T1000 (cell line): ENCODE results near the gene PHKB.

Experiments used
- DNase-seq: peaks from one replicate; lab custom pipeline; 2025; ENCODE audit warnings: mixed read lengths; lab: John Stamatoyannopoulos, UW

PHKB gene

DNA sequence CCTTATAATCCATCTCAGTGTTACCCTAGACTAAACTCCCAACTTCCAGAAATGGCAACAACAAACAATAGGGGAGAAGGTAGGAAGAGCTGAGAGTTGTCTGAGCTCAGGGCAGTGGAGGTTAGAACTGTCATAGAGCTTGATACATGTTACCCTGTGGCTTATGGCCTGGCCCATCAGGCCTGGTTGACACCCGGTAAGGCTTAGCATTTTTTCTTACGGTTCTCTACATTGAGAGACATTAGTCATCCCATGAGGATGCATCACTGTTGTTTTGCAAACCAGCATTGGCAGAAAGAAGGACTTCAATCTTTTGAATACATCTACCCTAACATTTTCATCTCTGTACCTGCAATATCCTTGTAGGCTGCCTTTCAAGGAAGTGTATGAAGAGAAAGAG lies 226.6 kb downstream of the PHKB start:
- DNase-seq, result no peak

DNA sequence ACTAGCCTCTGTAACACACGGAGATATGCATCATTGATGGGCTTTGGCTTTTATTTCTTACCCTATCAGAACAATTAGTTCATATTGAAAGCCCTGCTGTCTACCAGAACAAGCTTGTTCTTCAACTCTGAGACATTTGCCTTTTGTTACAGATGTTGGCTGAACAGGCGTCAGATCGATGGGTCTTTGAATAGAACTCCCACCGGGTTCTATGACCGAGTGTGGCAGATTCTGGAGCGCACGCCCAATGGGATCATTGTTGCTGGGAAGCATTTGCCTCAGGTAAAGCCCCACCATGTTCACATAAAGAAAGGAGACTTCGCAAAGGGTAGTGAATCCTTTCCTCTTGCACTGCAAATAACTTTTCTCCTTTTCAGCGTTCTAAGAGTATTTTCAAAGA lies 232.1 kb downstream of the PHKB start:
- DNase-seq, result no peak

DNA sequence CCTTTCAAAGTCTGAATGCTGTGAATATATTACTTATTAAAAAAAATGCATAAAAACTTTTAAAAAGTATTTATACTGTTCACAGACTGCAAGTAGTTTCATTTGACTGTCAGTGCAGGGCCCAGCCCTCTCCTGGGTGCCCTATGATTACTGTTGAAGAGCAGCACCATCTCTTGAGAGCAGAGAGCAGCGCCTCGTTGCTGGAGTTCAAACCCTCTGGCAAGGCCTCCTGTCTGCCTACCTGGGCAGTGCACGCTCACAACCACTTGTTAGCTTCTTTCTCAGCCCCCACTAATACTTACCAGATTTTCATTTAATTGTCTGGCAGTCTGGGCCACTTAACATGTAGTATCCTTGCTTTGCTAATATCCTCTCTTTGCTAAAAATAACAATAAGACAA lies 233.4 kb downstream of the PHKB start:
- DNase-seq, result no peak

DNA sequence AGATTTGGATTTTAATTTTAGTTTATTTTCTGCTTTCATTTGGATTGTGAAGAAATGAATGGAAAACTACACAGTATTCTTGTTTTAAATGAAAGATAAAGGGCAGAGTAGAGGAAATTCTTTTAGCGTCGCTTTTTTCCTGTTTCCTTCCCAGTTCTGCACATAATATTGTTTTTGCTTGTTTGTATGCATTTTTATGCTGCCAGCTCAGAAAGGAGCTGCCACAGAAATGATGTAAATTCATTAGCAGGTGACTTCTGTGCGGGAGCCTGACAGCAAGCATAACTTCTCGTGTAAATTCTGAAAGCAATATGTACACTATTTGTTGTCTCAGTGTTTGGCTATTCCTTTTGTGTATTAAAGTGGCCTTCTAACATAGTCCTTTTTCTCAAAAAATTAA lies 234.6 kb downstream of the PHKB start:
- DNase-seq, result no peak

DNA sequence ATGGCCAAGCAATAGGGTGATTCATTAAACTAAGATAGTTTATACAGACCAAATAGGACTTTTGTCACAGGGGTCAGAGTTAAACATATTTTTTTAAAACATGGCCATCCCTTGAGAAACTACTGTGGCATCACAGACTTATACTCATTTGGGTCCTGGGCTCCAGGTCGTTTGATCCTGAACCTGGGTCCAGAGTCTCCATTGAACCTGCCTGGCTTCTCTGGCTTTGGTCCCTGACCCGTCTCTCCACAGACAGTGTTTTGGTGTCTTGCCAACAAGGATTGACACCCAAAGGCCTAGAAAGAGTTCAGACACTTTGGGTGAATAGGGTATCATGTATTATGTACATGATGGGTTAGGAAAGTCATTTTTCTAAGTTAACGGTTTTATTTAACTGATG lies 236.7 kb downstream of the PHKB start:
- DNase-seq, result no peak

DNA sequence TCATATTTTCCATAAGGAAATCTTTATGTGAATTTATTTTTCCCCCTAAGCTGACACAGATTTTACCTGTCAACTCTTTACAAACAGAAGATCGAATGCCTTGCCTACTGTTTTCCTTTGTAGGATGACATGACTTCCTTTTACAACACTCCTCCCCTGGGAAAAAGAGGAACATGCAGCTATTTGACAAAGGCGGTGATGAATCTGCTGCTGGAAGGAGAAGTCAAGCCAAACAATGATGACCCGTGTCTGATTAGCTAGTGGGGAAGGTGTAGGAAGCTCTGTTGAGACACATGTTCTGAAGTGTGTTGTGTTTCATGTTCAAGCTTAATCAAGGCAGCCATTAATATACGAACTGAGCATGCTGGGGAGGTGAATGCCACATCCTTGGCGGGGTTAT lies 238.0 kb downstream of the PHKB start:
- no peak for DNase-seq

DNA sequence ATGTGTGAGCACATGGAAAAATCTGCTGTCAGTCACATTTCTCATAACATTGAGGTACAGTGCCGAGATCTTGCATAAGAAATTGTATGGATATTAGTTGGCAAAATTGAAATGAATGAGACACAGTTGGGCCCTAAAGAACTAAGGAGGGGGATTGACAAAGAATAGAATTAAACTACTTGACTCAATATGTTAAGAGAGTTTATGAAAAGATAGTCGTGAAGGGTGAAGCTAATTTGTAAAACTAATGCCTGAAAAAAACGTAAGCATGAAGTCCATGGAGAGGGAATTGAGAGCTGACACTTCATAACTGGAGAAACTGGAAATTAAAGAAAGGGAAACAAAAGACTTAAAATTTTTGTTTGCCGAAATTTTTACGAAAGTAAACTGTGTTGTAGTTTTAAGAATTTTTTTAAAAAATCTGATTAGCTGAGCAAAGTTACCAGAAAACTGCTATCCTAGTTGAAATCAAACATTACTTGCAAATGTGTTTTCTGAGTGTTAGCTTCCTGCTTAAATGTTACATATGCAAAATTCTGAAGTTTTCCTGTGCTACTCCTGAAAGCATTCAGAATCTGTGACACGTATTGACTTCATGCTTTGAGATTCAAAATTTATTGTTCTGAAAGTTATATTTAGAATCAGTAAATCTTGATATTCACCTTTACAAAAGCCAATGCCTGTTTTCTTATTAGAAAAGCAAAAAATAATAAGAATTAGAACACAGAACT lies 239.9 kb downstream of the PHKB start:
- no peak for DNase-seq

DNA sequence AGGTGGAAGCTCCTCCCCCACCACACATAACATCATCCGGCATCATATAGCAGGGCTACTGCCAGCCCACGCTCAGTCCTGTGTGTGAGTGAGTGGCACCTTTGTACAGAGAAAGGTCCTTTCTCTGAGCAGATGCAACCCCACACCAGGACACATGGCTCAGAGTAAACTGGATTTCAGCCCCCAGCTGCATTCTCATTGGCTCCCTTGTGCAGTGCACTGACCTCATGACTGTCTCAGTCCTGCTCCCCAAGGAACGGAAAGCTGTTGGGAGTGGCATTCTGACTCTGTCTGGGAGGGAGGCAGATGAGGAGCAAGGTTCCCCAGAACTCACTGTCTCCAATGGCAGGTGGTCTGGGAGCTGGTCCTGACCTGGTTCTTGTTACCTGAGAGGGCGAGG lies 244.1 kb downstream of the PHKB start:
- DNase-seq, result no peak

DNA sequence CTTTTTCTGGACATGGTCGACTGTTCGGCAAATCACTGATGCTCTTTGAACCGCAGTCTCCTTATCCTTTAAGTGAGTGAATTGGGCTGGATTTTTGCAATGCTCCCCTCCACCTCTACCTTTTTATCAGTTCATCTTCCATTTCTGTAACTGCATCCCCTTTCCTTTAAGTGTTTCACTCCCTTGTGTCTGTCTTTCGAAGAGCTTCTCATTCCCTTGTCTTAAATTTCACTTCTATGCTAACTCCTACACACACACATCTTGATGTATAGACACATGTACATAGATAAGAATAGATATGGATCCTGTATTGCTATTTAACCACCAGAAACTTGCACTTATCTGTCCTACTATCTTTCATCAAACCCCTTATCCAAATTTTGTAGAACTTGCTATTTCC lies 250.7 kb downstream of the PHKB start:
- no peak for DNase-seq

DNA sequence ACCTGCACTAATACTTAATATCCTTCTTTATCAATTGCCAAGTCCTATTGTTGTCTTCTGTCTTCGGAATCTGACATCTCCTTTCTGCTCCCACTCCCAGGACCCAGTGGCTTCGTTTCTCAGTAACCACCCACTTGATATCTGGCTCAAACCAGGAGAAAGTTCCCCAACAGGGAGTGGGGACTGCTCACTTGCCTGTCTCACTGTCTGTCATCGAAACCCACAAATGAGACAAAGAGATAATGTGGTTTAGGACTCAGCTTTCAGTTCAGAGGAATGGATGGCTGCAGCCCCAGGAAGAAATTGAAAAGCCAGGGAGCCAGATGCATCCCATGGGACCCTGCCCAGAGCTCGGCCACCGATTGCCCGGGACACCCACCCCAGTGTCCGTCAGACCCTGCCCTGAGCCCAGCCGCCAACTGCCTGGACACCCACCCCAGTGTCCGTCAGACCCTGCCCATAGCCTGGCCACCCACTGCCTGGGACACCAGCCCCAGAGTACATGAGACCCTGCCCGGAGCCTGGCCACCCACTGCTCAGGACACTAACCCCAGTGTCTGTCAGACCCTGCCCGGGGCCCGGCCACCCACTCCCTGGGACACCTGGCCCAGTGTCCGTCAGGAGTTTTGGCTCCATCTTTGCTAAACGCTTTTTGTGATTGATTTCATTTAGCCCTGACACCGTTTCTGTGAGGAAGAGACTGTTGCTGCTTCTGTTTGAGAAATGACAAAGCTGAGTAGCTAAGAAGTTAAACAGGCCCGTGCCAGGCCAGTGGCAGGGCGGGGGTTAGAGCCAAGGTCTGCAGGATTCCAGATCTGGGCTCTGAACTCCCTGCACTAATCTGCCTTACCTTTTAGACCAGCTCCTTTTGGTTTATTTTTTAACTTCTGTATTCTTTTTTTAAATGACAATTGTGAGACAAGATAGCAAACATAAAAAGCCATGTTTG lies 251.4 kb downstream of the PHKB start:
- no peak for DNase-seq

DNA sequence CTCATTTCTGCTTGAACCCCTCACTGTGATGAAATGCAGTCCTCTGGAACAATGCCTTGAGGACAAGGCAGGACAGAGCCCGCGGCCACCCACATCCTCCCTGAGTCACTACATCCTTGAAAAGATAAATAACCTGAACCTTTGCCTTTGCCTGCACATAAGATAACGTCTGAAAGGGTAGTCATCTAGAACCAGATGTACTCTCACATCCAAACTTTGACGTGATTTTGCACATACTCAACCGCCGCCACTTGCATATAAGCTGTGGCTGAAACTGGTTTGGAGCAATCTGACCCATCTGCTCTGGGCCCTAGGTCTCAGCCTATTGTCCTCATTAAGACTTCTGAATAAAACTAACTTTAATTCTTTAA lies 252.1 kb downstream of the PHKB start:
- DNase-seq, result peak; percentile 4

DNA sequence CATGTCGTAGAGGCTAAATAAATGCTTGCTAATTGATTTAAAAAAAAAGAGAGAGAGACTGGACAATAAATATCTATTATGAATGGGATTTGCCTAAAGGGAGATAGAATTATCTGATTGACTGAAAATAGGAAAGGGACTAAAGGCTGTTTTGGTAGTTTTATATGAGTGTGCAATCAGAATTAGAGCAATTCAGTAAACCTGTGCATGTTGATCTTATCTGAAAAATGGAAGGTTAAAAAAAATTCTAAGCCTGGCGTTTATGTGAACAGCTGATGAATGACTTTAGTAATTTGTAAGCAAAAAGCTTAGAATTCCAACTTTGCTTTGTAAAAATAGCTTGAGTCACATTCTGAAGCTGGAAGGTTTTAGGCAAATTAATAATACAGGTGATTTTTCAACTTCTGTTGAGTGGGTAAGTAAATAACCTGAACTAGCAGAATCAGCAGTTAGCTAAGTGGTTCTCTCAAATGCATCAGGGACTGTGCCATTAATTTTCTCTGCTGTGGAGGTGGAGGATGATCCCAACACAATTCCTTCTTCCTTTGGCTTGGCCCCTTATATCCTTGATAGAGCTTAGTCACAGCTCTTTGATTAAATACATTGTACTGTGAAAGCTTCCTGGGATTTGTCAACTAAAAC lies 254.4 kb downstream of the PHKB start:
- DNase-seq, result no peak

DNA sequence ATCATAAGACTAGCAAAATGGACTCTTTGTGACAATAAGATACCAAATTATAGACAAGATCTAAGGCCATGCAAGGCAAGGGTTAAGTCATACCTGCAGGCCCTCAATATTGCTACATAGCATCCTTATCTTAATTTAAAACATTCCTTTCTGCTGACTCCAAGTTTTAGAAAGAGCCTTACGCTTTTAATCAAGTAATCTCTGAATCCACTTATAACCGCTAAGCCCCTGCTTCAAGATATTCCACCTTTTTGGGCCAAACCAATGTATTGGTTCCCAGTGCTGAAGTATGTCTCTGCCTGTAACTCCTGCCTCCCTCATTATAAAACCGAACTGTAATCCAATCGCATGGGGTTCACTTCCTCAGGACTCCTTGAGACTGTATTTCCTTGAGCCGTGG lies 255.4 kb downstream of the PHKB start:
- no peak for DNase-seq

DNA sequence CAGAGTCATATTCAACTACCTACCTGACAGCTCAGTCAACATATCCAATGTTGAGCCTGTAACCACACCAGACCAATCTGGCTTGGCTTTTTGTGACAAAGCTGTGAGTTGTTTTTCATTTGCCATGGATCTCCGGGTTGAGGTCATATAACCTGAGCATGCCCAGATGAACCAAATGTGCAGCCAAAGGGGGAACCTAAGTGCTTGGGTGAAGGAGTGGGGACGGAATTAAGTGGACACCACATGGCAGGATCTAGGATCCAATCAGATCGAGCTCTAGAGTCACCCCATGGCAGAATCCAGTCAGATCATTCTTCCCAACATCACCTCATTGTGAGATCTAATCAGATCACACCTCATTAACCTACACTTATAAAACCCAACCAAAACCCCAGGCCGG lies 258.6 kb downstream of the PHKB start:
- no peak for DNase-seq

DNA sequence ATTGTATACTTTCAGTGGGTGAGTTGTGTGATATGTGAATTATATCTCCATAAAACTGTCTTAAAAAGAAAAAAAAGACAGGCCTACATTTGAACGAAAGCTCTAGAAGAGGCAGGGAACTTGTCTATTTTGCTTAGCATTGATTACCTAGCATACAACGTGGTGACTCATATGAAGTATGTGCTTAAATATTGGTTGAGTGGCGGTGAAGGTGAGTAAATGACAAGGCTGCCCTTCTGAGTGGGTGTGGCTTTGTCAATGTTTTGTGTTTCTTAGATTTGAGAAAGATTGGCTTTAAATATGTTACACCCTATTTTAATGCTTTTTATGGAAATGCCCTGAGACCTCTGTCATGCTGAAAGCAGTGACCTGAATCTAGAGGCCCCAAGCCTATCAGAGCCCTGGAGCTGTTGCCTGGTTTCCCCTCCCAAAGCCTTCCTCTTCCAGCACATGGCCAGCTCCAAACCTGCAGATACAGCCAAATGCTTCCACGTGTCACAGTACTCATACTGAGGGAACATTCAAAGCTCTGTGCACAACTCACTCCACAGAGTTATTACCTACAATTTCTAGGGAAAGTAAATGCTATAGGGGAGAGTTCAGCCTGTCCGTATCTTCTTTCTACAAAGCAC lies 260.0 kb downstream of the PHKB start:
- no peak for DNase-seq

DNA sequence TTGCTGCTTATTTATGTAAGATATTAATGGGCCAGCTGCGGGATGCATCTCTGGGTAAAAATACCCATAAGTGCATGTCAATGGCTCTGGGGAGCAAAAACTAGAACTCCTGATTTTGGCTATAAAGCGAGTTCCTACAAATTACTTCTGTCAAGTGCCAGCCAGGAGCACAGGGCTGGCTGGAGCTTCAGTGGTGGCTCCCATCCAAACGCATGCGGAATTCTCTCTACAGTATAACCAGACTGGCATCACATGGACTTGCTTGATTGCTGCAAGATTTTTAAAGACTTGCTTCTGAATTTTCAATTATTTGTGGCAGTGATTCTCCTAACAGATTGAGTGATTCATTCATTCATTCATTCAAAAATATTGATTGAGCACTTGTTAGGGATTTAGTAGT lies 260.9 kb downstream of the PHKB start:
- DNase-seq, result no peak

DNA sequence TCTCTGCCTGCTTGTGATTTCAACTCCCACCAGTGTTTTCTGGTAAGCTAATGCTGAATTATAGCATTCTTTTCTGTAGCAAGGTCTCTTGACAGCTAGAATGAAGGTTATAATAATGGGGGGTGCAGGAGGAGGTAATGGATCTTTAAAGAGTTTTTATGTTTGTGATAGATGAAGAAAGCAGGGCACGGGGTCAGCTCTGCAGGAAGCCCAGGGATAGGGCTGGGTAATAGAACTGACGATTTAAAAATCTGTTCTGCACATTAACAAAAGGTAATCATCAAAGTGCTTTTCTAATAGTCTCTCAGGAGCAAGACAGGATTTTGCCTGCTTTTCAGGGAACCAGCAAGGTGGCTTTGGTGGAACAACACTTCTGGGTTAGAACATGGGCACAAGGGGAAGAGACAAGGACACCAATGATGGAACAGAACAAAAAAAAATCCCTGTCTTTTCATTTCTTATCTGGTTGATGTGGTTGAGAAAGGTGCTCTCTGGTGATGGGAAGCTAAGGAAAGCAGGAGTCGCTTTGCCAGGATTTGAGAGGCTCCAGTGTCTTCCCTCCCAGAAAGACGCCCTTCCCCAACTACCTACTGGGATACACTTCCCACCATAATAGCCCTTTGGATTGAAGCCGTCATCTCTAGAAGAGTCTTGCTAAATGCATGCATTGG lies 263.1 kb downstream of the PHKB start:
- DNase-seq, result no peak

DNA sequence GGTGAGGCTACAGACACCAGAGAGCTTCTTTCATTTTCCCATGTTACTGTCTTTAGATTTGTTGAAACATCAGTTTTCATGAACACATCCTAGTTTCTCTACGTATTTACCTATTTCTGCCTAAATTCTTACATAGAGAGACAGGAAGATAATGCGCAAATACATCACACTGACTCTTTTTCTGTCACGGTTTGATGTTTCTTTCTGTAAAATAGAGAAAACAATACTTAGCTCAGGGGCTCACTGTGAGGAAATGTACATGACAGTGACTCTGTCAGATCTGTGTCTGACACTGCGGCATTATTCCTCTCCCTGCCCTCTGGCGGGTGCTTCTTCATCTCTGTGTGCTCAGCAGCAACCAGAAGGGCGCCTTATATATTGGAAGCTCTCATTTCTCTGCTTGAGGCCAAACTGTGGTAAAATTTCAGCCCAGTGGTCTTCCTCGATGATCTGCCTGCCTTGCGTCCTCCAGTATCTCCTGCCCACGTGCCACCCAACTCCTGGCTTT lies 264.1 kb downstream of the PHKB start:
- no peak for DNase-seq

DNA sequence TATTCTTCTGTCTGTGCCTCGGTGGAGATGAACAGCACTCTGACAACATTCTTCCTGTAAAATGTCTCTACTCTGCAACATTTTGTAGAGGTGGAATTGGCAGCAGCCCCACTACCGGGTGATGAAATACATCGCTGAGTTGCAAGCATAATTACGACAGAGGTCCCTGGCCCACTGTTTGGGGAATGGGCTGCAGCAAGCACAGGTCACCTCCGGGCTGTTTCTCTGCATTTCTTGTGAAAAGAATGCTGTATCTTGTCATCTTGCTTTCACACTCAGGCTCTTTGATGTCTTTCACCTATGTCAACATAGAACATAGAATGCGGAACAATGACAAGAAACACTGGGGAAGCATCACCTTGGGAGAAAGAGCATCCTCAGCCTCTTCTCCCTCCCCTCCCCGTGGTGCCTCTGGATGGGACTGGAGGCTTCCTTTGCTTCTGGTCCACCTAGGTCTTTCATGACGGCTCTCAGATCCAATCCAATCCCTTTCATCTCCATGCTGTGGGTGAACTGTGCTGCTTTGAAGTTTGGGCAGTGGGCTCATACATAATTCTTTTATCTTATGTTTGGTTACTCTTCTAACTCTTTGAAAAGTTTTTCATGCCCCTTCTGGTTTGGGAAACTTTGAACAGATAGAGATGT lies 265.0 kb downstream of the PHKB start:
- no peak for DNase-seq

DNA sequence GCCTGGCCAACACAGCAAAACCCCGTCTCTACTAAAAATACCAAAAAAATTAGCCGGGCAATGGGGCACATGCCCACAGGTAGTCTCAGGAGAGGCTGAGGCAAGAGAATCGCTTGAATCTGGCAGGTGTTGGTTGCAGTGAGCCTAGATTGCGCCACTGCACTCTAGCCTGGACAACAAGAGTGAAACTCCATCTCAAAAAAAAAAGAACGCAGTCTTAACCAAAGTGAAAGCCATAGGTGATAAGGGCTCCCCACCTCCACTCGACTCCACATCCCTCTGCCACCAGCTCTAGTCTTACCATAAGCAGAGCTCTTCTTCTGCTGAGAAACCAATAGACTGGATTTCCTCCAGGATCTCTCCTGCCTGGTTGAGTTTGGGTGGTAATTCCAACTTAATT lies 266.0 kb downstream of the PHKB start:
- DNase-seq, result no peak

DNA sequence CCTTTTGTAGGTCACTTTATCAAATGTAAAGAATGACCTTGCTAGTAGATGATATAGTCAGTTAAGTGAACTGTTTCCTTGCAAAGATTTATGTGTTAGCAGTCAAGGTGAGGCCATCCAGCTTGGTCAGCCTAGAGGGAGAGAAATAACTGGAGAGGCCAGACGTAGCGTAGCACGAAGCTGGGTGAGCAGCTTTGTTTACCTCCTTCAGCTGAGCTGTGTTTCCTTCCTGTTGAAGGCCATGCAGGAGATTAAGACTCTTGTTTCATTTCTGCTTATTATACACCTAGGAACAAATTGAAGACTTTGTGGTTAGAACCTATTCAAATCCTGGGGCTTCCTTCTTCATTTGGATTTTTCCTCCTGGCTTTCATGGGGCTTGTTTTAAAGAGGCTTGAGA lies 267.1 kb downstream of the PHKB start:
- DNase-seq, result no peak
